ENCODE data around the gene CPEB2.
"Not testable (repeated sequence)": the region's sequence is repeated elsewhere in the genome, so short reads cannot be mapped to it uniquely, and the experiment has no call there.

The CPEB2 gene

DNA sequence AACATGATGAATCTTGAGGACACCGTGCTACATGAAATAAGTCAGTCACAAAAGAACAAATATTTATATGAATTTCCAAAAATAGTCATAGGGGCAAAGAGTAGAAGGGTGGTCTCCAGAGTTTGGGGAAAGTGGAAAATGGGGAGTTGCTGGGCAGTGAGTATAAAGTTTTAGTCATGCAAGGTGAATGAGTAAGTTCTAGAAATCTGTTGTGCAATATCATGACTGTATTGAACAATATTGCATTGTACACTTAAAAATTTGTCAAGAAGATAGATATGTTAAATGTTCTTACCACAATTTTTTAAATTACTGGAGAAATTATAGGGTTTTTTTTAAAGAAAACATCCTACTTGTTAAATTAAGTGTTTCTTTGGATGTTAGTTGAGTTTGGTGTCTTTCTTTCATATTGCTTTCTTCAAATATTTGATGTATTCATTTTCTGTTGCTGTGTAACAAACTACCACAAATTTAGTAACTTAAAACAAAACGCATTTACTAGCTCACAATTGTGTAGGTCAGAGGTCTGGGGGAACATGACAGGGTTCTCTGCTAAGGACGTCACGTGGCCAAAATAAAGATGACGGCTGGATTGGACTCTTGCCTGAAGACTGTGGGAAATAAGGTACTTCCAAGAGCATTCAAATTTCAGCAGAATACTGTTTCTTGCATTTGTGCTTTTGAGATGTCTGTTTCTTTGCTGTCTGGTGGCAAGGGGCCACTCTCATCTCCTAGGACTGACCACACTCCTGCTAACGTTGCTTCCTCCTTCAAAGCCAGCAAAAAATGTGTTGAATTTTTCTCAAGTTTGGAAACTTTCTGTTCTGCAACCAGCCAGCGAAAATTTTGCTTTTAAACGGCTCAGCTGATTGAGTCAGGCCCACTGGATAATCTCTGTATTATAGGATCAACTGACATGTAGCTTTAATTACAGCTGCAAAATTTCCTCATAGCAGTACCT, 76.7 kb downstream of the CPEB2 start:
- H3K27ac ChIP-seq = no peak overlapping the region

DNA sequence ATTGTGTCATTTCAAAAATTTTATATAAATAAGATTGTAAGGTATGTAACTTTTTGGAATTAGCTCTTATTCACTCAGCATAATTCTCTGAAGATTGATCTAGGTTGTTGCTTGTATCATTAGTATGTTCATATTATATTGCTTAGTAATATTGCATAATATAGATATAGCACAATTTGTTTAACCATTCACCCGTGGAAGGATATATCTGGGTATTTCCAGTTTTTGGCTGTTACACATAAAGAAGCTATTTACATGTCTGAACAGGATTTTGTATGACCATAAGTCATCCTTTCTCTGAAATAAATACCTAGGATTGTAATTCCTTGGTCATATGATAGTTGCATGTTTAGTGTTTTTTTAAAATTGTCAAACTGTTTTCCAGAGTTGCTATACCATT, 82.5 kb downstream of the CPEB2 start:
- H3K27ac ChIP-seq = no peak overlapping the region
- TF ChIP-seq ZFX (IDR thresholded peaks at IDR 0.05) = no peak
- TF ChIP-seq, protein P1, sequence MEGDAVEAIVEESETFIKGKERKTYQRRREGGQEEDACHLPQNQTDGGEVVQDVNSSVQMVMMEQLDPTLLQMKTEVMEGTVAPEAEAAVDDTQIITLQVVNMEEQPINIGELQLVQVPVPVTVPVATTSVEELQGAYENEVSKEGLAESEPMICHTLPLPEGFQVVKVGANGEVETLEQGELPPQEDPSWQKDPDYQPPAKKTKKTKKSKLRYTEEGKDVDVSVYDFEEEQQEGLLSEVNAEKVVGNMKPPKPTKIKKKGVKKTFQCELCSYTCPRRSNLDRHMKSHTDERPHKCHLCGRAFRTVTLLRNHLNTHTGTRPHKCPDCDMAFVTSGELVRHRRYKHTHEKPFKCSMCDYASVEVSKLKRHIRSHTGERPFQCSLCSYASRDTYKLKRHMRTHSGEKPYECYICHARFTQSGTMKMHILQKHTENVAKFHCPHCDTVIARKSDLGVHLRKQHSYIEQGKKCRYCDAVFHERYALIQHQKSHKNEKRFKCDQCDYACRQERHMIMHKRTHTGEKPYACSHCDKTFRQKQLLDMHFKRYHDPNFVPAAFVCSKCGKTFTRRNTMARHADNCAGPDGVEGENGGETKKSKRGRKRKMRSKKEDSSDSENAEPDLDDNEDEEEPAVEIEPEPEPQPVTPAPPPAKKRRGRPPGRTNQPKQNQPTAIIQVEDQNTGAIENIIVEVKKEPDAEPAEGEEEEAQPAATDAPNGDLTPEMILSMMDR (conservative IDR thresholded peaks at IDR 0.05) = no peak

More for the DNA sequence above, 76.7 kb downstream of the CPEB2 start:
- TF ChIP-seq ZFX (IDR thresholded peaks at IDR 0.05) = no peak
- TF ChIP-seq, protein P1 (conservative IDR thresholded peaks at IDR 0.05) = no peak

DNA sequence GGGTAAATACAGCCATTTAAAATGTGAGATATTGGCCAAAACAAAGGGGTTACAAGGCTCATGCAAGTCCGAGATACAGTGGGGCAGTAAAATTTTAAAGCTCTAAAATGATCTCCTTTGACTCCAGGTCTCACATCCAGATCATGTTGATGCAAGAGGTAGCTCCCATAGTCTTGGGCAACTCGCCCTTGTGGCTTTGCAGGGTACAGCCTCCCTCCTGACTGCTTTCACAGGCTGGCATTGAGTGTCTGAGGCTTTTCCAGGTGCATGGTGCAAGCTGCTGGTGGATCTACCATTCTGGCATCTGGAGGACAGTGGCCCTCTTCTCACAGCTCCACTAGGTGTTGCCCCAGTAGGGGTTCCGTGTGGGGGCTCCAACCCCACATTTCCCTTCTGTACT, 83.5 kb downstream of the CPEB2 start:
- H3K27ac ChIP-seq = not testable (repeated sequence)

DNA sequence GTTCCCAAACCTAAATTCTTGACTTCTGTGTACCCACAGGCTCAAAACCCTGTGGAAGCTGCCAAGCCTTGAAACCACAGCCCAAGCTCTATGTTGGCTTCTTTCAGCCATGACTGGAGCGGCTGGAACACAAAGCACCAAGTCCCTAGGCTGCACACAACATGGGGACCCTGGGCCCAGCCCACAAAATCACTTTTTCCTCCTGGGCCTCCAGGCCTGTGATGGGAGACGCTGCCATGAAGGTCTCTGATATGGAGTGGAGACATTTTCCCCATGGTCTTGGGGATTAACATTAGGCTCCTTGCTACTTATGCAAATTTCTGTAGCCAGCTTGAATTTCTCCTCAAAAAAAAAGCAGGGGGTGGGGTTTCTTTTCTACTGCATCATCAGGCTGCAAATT, 84.0 kb downstream of the CPEB2 start:
- not testable (repeated sequence) for H3K27ac ChIP-seq

DNA sequence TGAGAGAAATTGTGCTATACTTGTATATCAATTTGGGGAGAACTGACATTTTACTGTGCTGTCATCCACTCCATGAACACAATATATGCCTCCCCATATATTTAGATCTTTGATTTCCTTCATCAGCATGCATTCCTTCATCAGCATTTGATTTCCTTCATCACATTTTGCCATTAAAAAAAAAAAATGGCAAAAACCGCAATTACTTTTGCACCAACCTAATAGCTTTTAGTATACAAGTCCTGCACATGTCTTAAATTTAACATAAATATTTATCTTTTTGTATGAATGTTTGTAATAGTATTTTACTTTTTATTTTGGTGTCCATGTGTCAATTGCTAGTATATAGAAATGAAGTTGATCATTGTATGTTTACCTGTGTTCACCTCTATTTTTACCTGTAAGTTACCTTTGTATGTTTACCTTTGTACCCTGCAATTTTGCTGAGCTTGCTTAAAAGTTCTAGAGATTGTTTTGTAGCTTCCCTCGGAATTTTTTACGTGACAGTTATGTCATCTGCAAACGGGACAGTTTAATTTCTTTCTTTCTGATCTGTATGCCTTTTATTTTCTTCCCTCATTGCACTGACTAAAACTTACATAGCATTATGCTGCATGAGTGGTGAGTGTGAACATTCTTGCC, 86.2 kb downstream of the CPEB2 start:
- TF ChIP-seq, protein P1 (conservative IDR thresholded peaks at IDR 0.05) = no peak
- TF ChIP-seq ZFX (IDR thresholded peaks at IDR 0.05) = no peak

DNA sequence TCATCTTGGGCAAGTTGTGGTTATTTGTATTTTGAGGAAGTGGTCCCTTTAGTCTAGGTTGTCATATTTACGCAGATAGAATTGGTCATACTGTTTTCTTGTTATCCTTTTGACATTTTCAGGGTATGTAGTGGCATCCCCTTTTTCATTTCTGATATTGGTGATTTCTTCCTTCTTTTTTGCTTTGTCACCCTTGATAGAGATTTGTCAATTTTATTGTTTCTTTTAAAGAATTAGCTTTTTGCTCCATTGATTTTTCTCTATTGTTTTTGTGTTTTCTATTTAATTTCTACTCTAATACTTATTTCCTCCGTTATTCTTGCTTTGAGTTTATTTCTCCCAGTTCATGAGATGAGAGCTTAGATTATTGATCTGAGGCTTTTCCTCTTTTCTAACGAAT, 87.7 kb downstream of the CPEB2 start:
- TF ChIP-seq ZFX (IDR thresholded peaks at IDR 0.05) = no peak
- TF ChIP-seq, protein P1 (conservative IDR thresholded peaks at IDR 0.05) = no peak

More for the DNA sequence above, 86.2 kb downstream of the CPEB2 start:
- no peak overlapping the region for H3K27ac ChIP-seq

DNA sequence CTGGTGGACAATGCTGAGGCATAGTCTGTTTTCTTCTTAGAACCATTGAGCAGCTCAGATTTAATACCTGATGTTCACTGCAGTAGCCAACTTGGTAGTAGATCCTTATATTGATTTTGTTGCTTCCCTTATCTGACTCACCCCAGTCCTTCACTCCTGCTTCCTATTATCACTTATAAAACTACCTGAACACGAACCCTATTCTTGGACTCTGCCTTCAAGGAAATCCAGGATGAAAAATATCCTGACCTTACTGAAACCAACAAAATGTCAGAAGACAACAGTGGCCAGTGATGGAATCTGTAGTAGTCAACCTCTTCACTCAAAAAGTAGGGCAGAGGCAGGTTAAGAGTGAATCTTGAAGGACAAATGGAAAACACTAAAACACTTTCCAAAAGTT, 98.1 kb downstream of the CPEB2 start:
- TF ChIP-seq, protein P1 (conservative IDR thresholded peaks at IDR 0.05) = no peak
- no peak for TF ChIP-seq ZFX (IDR thresholded peaks at IDR 0.05)
- H3K27ac ChIP-seq = no peak overlapping the region

More for the DNA sequence above, 87.7 kb downstream of the CPEB2 start:
- H3K27ac ChIP-seq = no peak overlapping the region

DNA sequence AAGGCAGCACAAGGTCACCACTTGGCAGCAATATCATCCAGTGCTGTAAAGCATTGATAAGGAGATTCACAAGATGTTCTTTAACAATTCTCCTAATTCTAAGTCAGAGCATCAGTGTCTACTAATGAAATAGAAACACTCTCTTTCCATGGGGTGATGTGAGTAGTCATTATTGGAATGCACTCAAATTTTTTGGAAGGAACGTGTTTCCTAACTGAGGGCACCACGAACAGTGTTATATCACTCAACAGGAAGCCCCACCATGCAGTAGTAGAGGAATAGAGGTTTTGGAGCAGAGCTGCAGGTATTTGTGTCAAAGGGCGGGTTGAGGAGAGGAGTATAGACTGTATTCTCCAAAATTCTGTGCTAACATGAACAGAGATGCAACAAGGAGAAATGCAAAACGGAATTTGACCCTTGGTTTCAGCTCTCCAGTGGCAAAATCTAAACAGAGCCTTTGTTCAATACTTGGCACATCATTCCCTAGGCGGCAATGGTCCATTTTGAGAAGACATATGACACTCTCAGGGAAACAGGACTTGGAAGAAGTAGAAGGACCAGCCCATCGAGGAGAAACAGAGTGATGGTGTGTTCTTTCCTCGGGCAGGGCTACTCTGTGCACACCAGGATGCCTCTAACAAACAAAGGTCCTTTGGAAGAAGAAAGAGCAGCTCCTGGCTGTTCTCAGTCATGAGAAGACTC, 98.9 kb downstream of the CPEB2 start:
- no peak for TF ChIP-seq ZFX (IDR thresholded peaks at IDR 0.05)
- TF ChIP-seq, protein P1 (conservative IDR thresholded peaks at IDR 0.05) = no peak

More for the DNA sequence above, 98.9 kb downstream of the CPEB2 start:
- no peak overlapping the region for H3K27ac ChIP-seq

Measured in C4-2B (cell line).